ENCODE results near the gene SCN5A. TPM values are rescaled to one million over a fixed set of nuclear protein-coding genes. Genes with fewer than 3 reads are reported as not detected.

Gene SCN5A
- total RNA-seq, 1 donor from 2014 or later = 4.2 TPM

DNA sequence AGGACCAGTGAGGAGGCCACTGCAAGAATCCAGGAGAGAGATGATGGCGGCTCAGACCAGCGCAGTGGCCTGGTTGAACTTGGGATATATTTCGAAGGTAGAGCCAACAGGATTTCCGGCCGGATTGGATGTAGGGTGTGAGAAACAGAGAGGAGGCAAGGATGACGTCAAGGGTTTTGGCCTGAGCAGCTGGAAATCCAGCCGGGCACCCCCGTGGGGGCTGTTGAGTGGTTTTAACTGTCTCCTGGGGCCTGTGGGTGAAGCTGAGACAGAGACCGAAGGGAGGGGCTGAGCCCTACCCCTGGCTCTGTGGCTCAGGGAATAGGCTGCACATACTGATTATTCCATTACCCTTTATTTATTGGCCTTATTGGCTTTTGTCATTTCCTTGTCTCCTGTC is 107.7 kb downstream of the SCN5A start:
- no peak for DNase-seq (ENCODE audit: low spot score, unreplicated experiment)
- H3K36me3 Mint-ChIP-seq (ENCODE audit: insufficient read depth) = peaks cover under 1% of the 10 kb centered on the region
- no peak overlapping the region for H3K4me3 Mint-ChIP-seq (ENCODE audit: low read depth)
- no peaks in the 10 kb centered on the region for H3K9me3 Mint-ChIP-seq (ENCODE audit: low read depth)
- TF ChIP-seq, protein P1, sequence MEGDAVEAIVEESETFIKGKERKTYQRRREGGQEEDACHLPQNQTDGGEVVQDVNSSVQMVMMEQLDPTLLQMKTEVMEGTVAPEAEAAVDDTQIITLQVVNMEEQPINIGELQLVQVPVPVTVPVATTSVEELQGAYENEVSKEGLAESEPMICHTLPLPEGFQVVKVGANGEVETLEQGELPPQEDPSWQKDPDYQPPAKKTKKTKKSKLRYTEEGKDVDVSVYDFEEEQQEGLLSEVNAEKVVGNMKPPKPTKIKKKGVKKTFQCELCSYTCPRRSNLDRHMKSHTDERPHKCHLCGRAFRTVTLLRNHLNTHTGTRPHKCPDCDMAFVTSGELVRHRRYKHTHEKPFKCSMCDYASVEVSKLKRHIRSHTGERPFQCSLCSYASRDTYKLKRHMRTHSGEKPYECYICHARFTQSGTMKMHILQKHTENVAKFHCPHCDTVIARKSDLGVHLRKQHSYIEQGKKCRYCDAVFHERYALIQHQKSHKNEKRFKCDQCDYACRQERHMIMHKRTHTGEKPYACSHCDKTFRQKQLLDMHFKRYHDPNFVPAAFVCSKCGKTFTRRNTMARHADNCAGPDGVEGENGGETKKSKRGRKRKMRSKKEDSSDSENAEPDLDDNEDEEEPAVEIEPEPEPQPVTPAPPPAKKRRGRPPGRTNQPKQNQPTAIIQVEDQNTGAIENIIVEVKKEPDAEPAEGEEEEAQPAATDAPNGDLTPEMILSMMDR (IDR thresholded peaks at IDR 0.05; ENCODE audit: unreplicated experiment) = no peak
- H3K27ac Mint-ChIP-seq = no peak overlapping the region
- peaks cover 28% of the 10 kb centered on the region for H3K4me1 Mint-ChIP-seq (ENCODE audit: low read depth)
- no peaks in the 10 kb centered on the region for H3K27me3 Mint-ChIP-seq

DNA sequence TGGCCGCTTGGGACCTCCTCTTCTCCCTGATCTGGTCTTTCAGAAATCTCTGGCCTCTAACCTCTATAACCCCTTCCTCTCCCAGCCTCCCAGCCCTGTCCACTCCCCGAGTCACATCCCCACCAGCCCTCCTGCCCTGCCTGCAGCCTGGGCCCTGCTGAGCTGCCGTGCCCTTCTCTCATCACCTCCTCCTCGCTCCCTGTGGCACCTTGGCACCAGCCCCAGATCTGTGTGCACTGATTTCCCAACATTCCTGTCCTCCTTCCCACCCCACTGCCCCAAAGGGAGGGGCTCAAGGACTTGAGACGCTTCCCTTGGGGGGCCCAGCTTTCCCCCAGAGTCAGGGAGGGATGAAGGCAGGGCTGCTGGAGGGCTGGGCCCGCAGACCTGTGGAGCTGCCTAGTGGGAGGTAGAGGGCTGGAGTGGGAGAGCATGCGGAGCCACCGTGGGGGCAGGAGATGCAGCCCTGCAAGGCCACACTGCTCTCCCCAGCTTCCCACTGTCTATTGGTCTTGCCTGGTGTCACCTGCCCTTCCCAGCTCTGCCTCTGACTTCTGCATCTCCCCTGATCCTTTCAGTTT is 110.6 kb downstream of the SCN5A start:
- Mint-ChIP-seq H3K4me3 (ENCODE audit: low read depth) (no peak overlapping the region), H3K27ac (no peak overlapping the region), H3K4me1 (ENCODE audit: low read depth) (peaks cover 21% of the 10 kb centered on the region), H3K9me3 (ENCODE audit: low read depth) (peaks cover 3% of the 10 kb centered on the region), H3K36me3 (ENCODE audit: insufficient read depth) (peaks cover 17% of the 10 kb centered on the region), H3K27me3 (no peaks in the 10 kb centered on the region)
- DNase-seq (ENCODE audit: low spot score, unreplicated experiment) = no peak
- TF ChIP-seq, protein P1 (IDR thresholded peaks at IDR 0.05; ENCODE audit: unreplicated experiment) = no peak

DNA sequence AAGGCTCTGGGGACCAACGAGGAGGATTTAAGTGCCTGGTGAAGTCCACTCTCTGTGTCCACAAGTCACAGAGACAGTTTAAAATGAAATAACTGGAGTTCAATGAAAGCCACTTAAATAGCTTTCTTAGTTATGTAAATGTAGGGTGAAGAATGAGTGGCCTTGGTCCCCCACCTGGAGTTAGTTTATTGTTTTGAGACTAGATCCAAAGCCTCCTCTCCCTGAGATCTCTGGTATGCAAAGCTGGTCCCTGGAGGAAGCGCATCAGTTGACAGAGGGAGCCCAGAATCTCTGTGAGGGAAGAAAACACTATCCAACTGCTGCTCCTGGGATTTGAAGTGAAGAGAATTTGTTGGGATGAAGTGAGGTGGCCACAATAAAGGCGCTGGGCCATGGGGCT is 112.8 kb downstream of the SCN5A start:
- Mint-ChIP-seq H3K9me3 (ENCODE audit: low read depth) (peaks cover 3% of the 10 kb centered on the region), H3K27me3 (no peaks in the 10 kb centered on the region), H3K4me1 (ENCODE audit: low read depth) (peaks cover 3% of the 10 kb centered on the region), H3K27ac (no peak overlapping the region), H3K36me3 (ENCODE audit: insufficient read depth) (peaks cover 17% of the 10 kb centered on the region), H3K4me3 (ENCODE audit: low read depth) (no peak overlapping the region)
- DNase-seq (ENCODE audit: low spot score, unreplicated experiment) = no peak
- TF ChIP-seq, protein P1 (IDR thresholded peaks at IDR 0.05; ENCODE audit: unreplicated experiment) = no peak

DNA sequence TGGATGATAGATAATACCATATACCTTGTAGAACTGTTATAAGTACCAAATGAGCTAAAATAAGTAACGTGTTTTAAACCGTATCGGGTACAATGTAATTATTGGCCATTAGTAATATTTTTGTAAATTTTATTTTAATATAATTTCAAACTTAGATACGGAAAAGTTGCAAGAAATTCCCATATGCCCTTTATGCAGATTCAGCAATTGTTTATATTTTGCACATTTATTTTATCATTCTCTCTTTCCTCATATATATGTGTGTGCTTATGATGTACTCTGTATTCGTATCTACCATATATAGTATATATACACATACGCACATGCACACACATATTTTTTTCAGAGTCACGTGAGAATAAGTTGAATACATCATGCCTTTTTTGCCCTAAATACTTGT is 114.9 kb downstream of the SCN5A start:
- Mint-ChIP-seq H3K36me3 (ENCODE audit: insufficient read depth) (peaks cover 18% of the 10 kb centered on the region), H3K27ac (no peak overlapping the region), H3K9me3 (ENCODE audit: low read depth) (peaks cover 3% of the 10 kb centered on the region), H3K27me3 (no peaks in the 10 kb centered on the region), H3K4me1 (ENCODE audit: low read depth) (no peaks in the 10 kb centered on the region), H3K4me3 (ENCODE audit: low read depth) (no peak overlapping the region)
- DNase-seq (ENCODE audit: low spot score, unreplicated experiment) = no peak
- TF ChIP-seq, protein P1 (IDR thresholded peaks at IDR 0.05; ENCODE audit: unreplicated experiment) = no peak

DNA sequence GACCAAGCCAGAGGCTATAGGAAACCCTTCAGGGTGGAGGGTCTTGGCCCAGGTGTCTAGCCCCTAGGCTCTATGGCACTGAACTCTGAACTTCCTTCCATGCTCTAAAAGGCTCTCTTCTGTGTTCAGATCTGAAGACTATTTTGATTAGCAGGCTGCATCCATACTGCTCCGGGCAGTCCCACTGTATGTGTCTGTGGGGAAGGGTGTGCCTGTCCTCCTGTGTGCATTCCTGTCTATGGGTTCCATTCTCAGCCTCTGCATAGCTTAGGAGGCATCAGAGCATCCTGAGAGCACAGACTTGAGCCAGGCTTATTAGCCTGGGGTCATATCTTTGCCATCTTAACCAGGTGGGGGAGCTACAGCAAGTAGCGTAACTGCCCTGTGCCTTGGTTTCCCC is 115.3 kb downstream of the SCN5A start:
- H3K27me3 Mint-ChIP-seq = no peaks in the 10 kb centered on the region
- H3K4me1 Mint-ChIP-seq (ENCODE audit: low read depth) = no peaks in the 10 kb centered on the region
- H3K27ac Mint-ChIP-seq = no peak overlapping the region
- DNase-seq (ENCODE audit: low spot score, unreplicated experiment) = no peak
- TF ChIP-seq, protein P1 (IDR thresholded peaks at IDR 0.05; ENCODE audit: unreplicated experiment) = no peak
- peaks cover 3% of the 10 kb centered on the region for H3K9me3 Mint-ChIP-seq (ENCODE audit: low read depth)
- H3K4me3 Mint-ChIP-seq (ENCODE audit: low read depth) = no peak overlapping the region
- H3K36me3 Mint-ChIP-seq (ENCODE audit: insufficient read depth) = peaks cover 19% of the 10 kb centered on the region
